Skin epidermis (tissue), 12 donors: ENCODE data around the gene MAN1B1.

Experiments
- H3K27ac ChIP-seq, 21 experiments: fragments of 200-600 bp; sonication (generic) in 11 of 21; one replicate each; pipeline ENCODE4 v1.5.0; 2020; ENCODE audit warnings: mild to moderate bottlenecking in 3 of 21, inconsistent platforms in 2 of 21, moderate library complexity in 2 of 21
- H3K4me3 ChIP-seq, 7 experiments: fragments of 200-600 bp; sonication (generic) in 2 of 7; one replicate each; pipeline ENCODE4 v1.5.0; 2020; ENCODE audit warnings: inconsistent platforms in 2 of 7, mild to moderate bottlenecking in 2 of 7, moderate library complexity in 1 of 7

MAN1B1 gene

GRCh38 chr9:137086531-137087408 is at the start of gene MAN1B1:
Gene MAN1B1 (plus strand): TSS chr9:137086985. CDS start chr9:137087000, 15 bp downstream.
- Histone ChIP-seq H3K4me3 (peak within 1 kb of the TSS; percentile 50 to 88 (median 79)), H3K27ac (peak within 1 kb of the TSS; percentile 76 to 99 (median 97))

GRCh38 chr9:137037035-137037434 is 49.8 kb upstream of the MAN1B1 start:
- Histone ChIP-seq H3K4me3 (no peak overlapping the region), H3K27ac (no peak overlapping the region)

- Histone ChIP-seq H3K27ac (no peak overlapping the region), H3K4me3 (no peak overlapping the region)
These were observed 49.3 kb upstream of the MAN1B1 start for GRCh38 chr9:137037483-137037882.

- Histone ChIP-seq H3K27ac (no peak overlapping the region), H3K4me3 (no peak overlapping the region)
These were observed 47.9 kb upstream of the MAN1B1 start for GRCh38 chr9:137038916-137039315.

GRCh38 chr9:137039611-137040366 is 47.0 kb upstream of the MAN1B1 start:
- no peak overlapping the region for H3K4me3 ChIP-seq
- no peak overlapping the region for H3K27ac ChIP-seq

GRCh38 chr9:137040568-137040967 is 46.2 kb upstream of the MAN1B1 start:
- no peak overlapping the region for H3K4me3 ChIP-seq
- peak overlapping the region in 2 of 21 experiments; percentile 34 to 45 for H3K27ac ChIP-seq

GRCh38 chr9:137041124-137041523 is 45.7 kb upstream of the MAN1B1 start:
- H3K4me3 ChIP-seq: no peak overlapping the region
- H3K27ac ChIP-seq: peak overlapping the region in 1 of 21 experiments; percentile 45

GRCh38 chr9:137042751-137043727 is 43.7 kb upstream of the MAN1B1 start:
- H3K4me3 ChIP-seq: peak overlapping the region in 1 of 7 experiments; percentile 5
- H3K27ac ChIP-seq: peak overlapping the region in 11 of 21 experiments; percentile 5 to 71 (median 47)

GRCh38 chr9:137044037-137044436 is 42.7 kb upstream of the MAN1B1 start:
- peak overlapping the region in 11 of 21 experiments; percentile 15 to 71 (median 47) for H3K27ac ChIP-seq

GRCh38 chr9:137044502-137045177 is 42.1 kb upstream of the MAN1B1 start:
- Histone ChIP-seq H3K4me3 (peak overlapping the region; percentile 17 to 49 (median 38)), H3K27ac (peak overlapping the region in 12 of 21 experiments; percentile 38 to 76 (median 58))

More at GRCh38 chr9:137044037-137044436, 42.7 kb upstream of the MAN1B1 start:
- H3K4me3 ChIP-seq: peak overlapping the region in 1 of 7 experiments; percentile 5

GRCh38 chr9:137045294-137046087 is 41.3 kb upstream of the MAN1B1 start:
- Histone ChIP-seq H3K4me3 (peak overlapping the region; percentile 17 to 49 (median 38)), H3K27ac (peak overlapping the region in 18 of 21 experiments; percentile 6 to 76 (median 56))

GRCh38 chr9:137046088-137046787 is 40.5 kb upstream of the MAN1B1 start, which contains the start of gene NPDC1:
Gene NPDC1 (minus strand): TSS chr9:137046177. CDS start chr9:137045989, 188 bp downstream.
- H3K27ac ChIP-seq: peak within 1 kb of the TSS in 18 of 21 experiments; percentile 6 to 76 (median 56)
- H3K4me3 ChIP-seq: peak within 1 kb of the TSS; percentile 17 to 49 (median 38)

GRCh38 chr9:137048655-137049543 is 37.9 kb upstream of the MAN1B1 start:
- no peak overlapping the region for H3K27ac ChIP-seq
- no peak overlapping the region for H3K4me3 ChIP-seq

GRCh38 chr9:137049544-137050449 is 37.0 kb upstream of the MAN1B1 start:
- no peak overlapping the region for H3K4me3 ChIP-seq
- no peak overlapping the region for H3K27ac ChIP-seq

GRCh38 chr9:137050570-137050969 is 36.2 kb upstream of the MAN1B1 start:
- no peak overlapping the region for H3K4me3 ChIP-seq
- H3K27ac ChIP-seq: no peak overlapping the region
